Measurements from ENCODE around the gene OR7G1. TPM values are rescaled to one million over a fixed set of nuclear protein-coding genes. Genes with fewer than 3 reads are reported as not detected.

Gene OR7G1
- total and polyA plus RNA-seq, 2 donors (not counting 3 experiments of a cell fraction or from before 2014, with no cell fraction given), result not detected

GRCh38 chr19:9150650-9151049, 35.1 kb upstream of the OR7G1 start:
- no peak overlapping the region for H3K9ac ChIP-seq (replicated peaks; ENCODE audit: extremely low read depth, insufficient read depth, low read length)
- no peaks in the 10 kb centered on the region for H3K27me3 ChIP-seq (ENCODE audit: control insufficient read depth in 2 of 2, insufficient read depth in 2 of 2, low read length in 2 of 2)
- BruUV-seq (replicated peaks), result no TSS peak
- H3K9me3 ChIP-seq (replicated peaks; ENCODE audit: control insufficient read depth, insufficient read depth, low read length), result no peaks in the 10 kb centered on the region
- DNase-seq (ENCODE audit: low read depth, low spot score) (no peak), FAIRE-seq (no peak)
- intact Hi-C loops (cut with micrococcal nuclease) (no loop called here), dilution Hi-C loops (cut with MboI; ENCODE audit: extremely low pct_ligation_motif_present, low sequenced_read_pairs) (no loop called here)
- H3K36me3 ChIP-seq (ENCODE audit: control insufficient read depth in 2 of 2, extremely low read depth in 1 of 2, insufficient read depth in 2 of 2, low read length in 2 of 2), result peaks cover 6 to 11% of the 10 kb centered on the region in 2 experiments
- H3K4me1 ChIP-seq (ENCODE audit: control insufficient read depth, extremely low read depth, insufficient read depth, low read length), result no peaks in the 10 kb centered on the region
- TF ChIP-seq MYC (IDR thresholded peaks at IDR 0.05; ENCODE audit: low read depth, low read length) (no peak), POLR2AphosphoS5 (IDR thresholded peaks at IDR 0.05; ENCODE audit: insufficient read depth, low read depth, low read length) (no peak), JUN (IDR thresholded peaks at IDR 0.05; ENCODE audit: borderline replicate concordance, insufficient read depth, insufficient read length, low read depth) (no peak), GATA2 (IDR thresholded peaks at IDR 0.05; ENCODE audit: insufficient read depth, insufficient read length, low read depth, low read length) (no peak)
- no peak overlapping the region for H3K4me2 ChIP-seq (ENCODE audit: insufficient read depth, low read length)
- no peak overlapping the region for H3K4me3 ChIP-seq (replicated peaks in 1 of 3; ENCODE audit: insufficient read depth in 1 of 3, low read depth in 1 of 3, low read length in 3 of 3)
- no peaks in the 10 kb centered on the region for H4K20me1 ChIP-seq (replicated peaks; ENCODE audit: control insufficient read depth, extremely low read depth, insufficient read depth, low read length)
- CTCF ChIA-PET, result no interaction called here
- no peaks in the 10 kb centered on the region for H3K9me1 ChIP-seq (replicated peaks; ENCODE audit: control insufficient read depth, extremely low read depth, insufficient read depth, low read length)
- POLR2A ChIA-PET, result no interaction called here
- no peak overlapping the region for H3K27ac ChIP-seq (ENCODE audit: insufficient read depth, low read depth, low read length)
- H3K79me2 ChIP-seq (ENCODE audit: control insufficient read depth, insufficient read depth, low read length), result peaks cover 93% of the 10 kb centered on the region
- no peak overlapping the region for H2AFZ ChIP-seq (ENCODE audit: low read depth, low read length)

GRCh38 chr19:9149997-9150396, 34.4 kb upstream of the OR7G1 start:
- FAIRE-seq (no peak), DNase-seq (ENCODE audit: low read depth, low spot score) (no peak)
- Histone ChIP-seq H3K9ac (replicated peaks; ENCODE audit: extremely low read depth, insufficient read depth, low read length) (no peak overlapping the region), H3K27me3 (ENCODE audit: control insufficient read depth in 2 of 2, insufficient read depth in 2 of 2, low read length in 2 of 2) (no peaks in the 10 kb centered on the region), H3K4me1 (ENCODE audit: control insufficient read depth, extremely low read depth, insufficient read depth, low read length) (no peaks in the 10 kb centered on the region), H3K27ac (ENCODE audit: insufficient read depth, low read depth, low read length) (no peak overlapping the region), H3K9me1 (replicated peaks; ENCODE audit: control insufficient read depth, extremely low read depth, insufficient read depth, low read length) (no peaks in the 10 kb centered on the region), H4K20me1 (replicated peaks; ENCODE audit: control insufficient read depth, extremely low read depth, insufficient read depth, low read length) (no peaks in the 10 kb centered on the region), H3K79me2 (ENCODE audit: control insufficient read depth, insufficient read depth, low read length) (peaks cover 94% of the 10 kb centered on the region), H3K4me2 (ENCODE audit: insufficient read depth, low read length) (no peak overlapping the region), H3K9me3 (replicated peaks; ENCODE audit: control insufficient read depth, insufficient read depth, low read length) (peaks cover 3% of the 10 kb centered on the region), H2AFZ (ENCODE audit: low read depth, low read length) (no peak overlapping the region), H3K36me3 (ENCODE audit: control insufficient read depth in 2 of 2, extremely low read depth in 1 of 2, insufficient read depth in 2 of 2, low read length in 2 of 2) (peaks cover 6 to 11% of the 10 kb centered on the region in 2 experiments), H3K4me3 (replicated peaks in 1 of 3; ENCODE audit: insufficient read depth in 1 of 3, low read depth in 1 of 3, low read length in 3 of 3) (no peak overlapping the region)
- TF ChIP-seq POLR2A (IDR thresholded peaks at IDR 0.05; ENCODE audit: low read depth, low read length) (no peak), MYC (IDR thresholded peaks at IDR 0.05; ENCODE audit: low read depth, low read length) (no peak), JUN (IDR thresholded peaks at IDR 0.05; ENCODE audit: borderline replicate concordance, insufficient read depth, insufficient read length, low read depth) (no peak), GATA2 (IDR thresholded peaks at IDR 0.05; ENCODE audit: insufficient read depth, insufficient read length, low read depth, low read length) (no peak), CTCF (IDR thresholded peaks at IDR 0.05; ENCODE audit: extremely low read depth in 1 of 2, insufficient read depth in 1 of 2, low read depth in 1 of 2, low read length in 2 of 2) (no peak), MAX (IDR thresholded peaks at IDR 0.05; ENCODE audit: insufficient read depth, insufficient read length) (no peak), EZH2 (IDR thresholded peaks at IDR 0.05; ENCODE audit: borderline replicate concordance, low read depth, low read length, severe bottlenecking) (no peak), POLR2AphosphoS5 (IDR thresholded peaks at IDR 0.05; ENCODE audit: insufficient read depth, low read depth, low read length) (no peak), FOS (IDR thresholded peaks at IDR 0.05; ENCODE audit: borderline replicate concordance, insufficient read depth, low read length) (no peak)
- ChIA-PET CTCF (no interaction called here), POLR2A (no interaction called here)
- intact Hi-C loops (cut with micrococcal nuclease), result no loop called here
- dilution Hi-C loops (cut with MboI; ENCODE audit: extremely low pct_ligation_motif_present, low sequenced_read_pairs), result no loop called here
- no TSS peak for BruUV-seq (replicated peaks)
